K562 (cell line): ENCODE results near the gene DEGS2. TPM values are rescaled to one million over a fixed set of nuclear protein-coding genes. Genes with fewer than 3 reads are reported as not detected.
A peak's percentile ranks its signal among the peaks of the same experiment; 100 is the strongest.

ENCODE experiments used
- CREM ChIP-seq: IDR thresholded peaks from 2 replicates; pipeline ENCODE4 v1.6.1; 2014; ENCODE audit warnings: antibody characterized with exemption, low read depth
- DDX20 ChIP-seq: fragments of 450-650 bp; IDR thresholded peaks from 2 replicates; pipeline ENCODE4 v1.6.1; 2016; ENCODE audit warnings: missing genetic modification characterization, low read depth, mild to moderate bottlenecking, missing compliant biosample characterization, moderate library complexity
- ELF1 ChIP-seq: fragments of 200-800 bp; sonication (Bioruptor generic); IDR thresholded peaks from 2 replicates; pipeline ENCODE4 v1.6.1; 2016; ENCODE audit warnings: missing genetic modification characterization, missing compliant biosample characterization
- FOS ChIP-seq: IDR thresholded peaks from 3 replicates; pipeline ENCODE4 v1.6.1; 2011; ENCODE audit not compliant: insufficient read length; ENCODE audit errors: extremely low read depth
- FOXK1 ChIP-seq: sonication (generic); formaldehyde crosslinking; IDR thresholded peaks from 2 replicates; pipeline ENCODE4 v1.8.0; 2022; ENCODE audit warnings: missing genetic modification reagents, mild to moderate bottlenecking, borderline replicate concordance
- FOXK2 ChIP-seq, 2 experiments: fragments of 450-650 bp; IDR thresholded peaks in 1 of 2; conservative IDR thresholded peaks in 1 of 2; 2 replicates each; pipeline ENCODE4 v1.6.1; 2016; ENCODE audit warnings: low read depth in 2 of 2, mild to moderate bottlenecking in 1 of 2
- L3MBTL2 ChIP-seq: fragments of 450-650 bp; IDR thresholded peaks from 2 replicates; pipeline ENCODE4 v1.6.1; 2016; ENCODE audit warnings: mild to moderate bottlenecking, moderate library complexity
- MAZ ChIP-seq, 2 experiments: fragments of 450-650 bp in 1 of 2; sonication (generic) in 1 of 2; formaldehyde crosslinking; IDR thresholded peaks in 1 of 2; conservative IDR thresholded peaks in 1 of 2; 2 replicates each; pipeline versions ENCODE4 v1.4.0 to v1.5.0; 2020; ENCODE audit warnings: mild to moderate bottlenecking in 1 of 2, missing genetic modification reagents in 1 of 2
- MTA3 ChIP-seq: fragments of 450-650 bp; formaldehyde crosslinking; IDR thresholded peaks from 2 replicates; pipeline ENCODE4 v1.6.1; 2017; ENCODE audit warnings: mild to moderate bottlenecking, borderline replicate concordance
- PPARD ChIP-seq: fragments of 250-450 bp; sonication (Bioruptor Pico); IDR thresholded peaks from 2 replicates; pipeline ENCODE4 v1.8.0; 2022; ENCODE audit warnings: inconsistent platforms, mild to moderate bottlenecking, moderate library complexity
- RB1 ChIP-seq: fragments of 450-650 bp; IDR thresholded peaks from 2 replicates; pipeline ENCODE4 v1.6.1; 2017; ENCODE audit warnings: low read depth, mild to moderate bottlenecking
- SMC3 ChIP-seq: conservative IDR thresholded peaks from 2 replicates; pipeline ENCODE4 v1.6.1; 2011; ENCODE audit warnings: low read depth, low read length, improper control_type of control experiment; ENCODE audit not compliant: insufficient read depth
- SOX6 ChIP-seq: fragments of 450-650 bp; IDR thresholded peaks from 2 replicates; pipeline ENCODE4 v1.6.1; 2014; ENCODE audit warnings: mild to moderate bottlenecking
- ZNF121 ChIP-seq: sonication (generic); formaldehyde crosslinking; conservative IDR thresholded peaks from 2 replicates; pipeline ENCODE4 v1.8.0; 2022; ENCODE audit warnings: missing genetic modification reagents
- ZNF445 ChIP-seq: fragments of 250-450 bp; sonication (Bioruptor Pico); IDR thresholded peaks from 2 replicates; pipeline ENCODE4 v1.4.0; 2020; ENCODE audit warnings: low read depth, mild to moderate bottlenecking, moderate library complexity
- ZNF551 ChIP-seq: fragments of 250-450 bp; sonication (Bioruptor Pico); IDR thresholded peaks from 2 replicates; pipeline ENCODE4 v1.5.0; 2021; ENCODE audit warnings: mild to moderate bottlenecking, moderate library complexity
- polyA plus RNA-seq, 8 experiments: library from polyadenylated mRNA; depleted of rRNA in 4 of 8; stranded (reverse) in 5 of 8; unstranded in 3 of 8; fragments of >200 nt; fragmentation: Nextera tagmentation in 2 of 8; fragmentation: Illumina TruSeq in 1 of 8; extraction: Ambion mirVana in 2 of 8; extraction: Trizol in 1 of 8; gene quantifications; 2 replicates each; pipeline versions ENCODE4 v1.2.1 to v1.2.3, GENCODE V29; 2011 to 2014; ENCODE audit warnings: inconsistent platforms in 1 of 8, missing spikeins in 1 of 8
- total RNA-seq, 7 experiments: library from RNA; depleted of rRNA in 6 of 7; stranded (reverse); fragments of >200 nt in 6 of 7; fragmentation: Illumina TruSeq in 2 of 7; extraction: Trizol in 2 of 7; gene quantifications; 2 replicates each; pipeline versions ENCODE4 v1.2.1 to v1.2.3, GENCODE V29; 2011 to 2021; ENCODE audit warnings: low replicate concordance in 1 of 7
- TF ChIP-seq, protein P1 (sequence below): sonication (generic); formaldehyde crosslinking; IDR thresholded peaks from 2 replicates; pipeline ENCODE4 v1.8.1; 2022; ENCODE audit warnings: missing genetic modification reagents
- TF ChIP-seq, protein P2 (sequence below): fragments of 250-450 bp; sonication (Bioruptor Pico); IDR thresholded peaks from 2 replicates; pipeline ENCODE4 v1.5.0; 2020; ENCODE audit warnings: mild to moderate bottlenecking
- TF ChIP-seq, protein P3 (sequence below): fragments of 450-650 bp; formaldehyde crosslinking; IDR thresholded peaks from 2 replicates; pipeline ENCODE4 v1.4.0; 2020; ENCODE audit warnings: mild to moderate bottlenecking, moderate library complexity
- TF ChIP-seq, protein P4 (sequence below): sonication (generic); formaldehyde crosslinking; IDR thresholded peaks from 2 replicates; pipeline ENCODE4 v1.8.0; 2023; ENCODE audit warnings: missing genetic modification reagents, mild to moderate bottlenecking, borderline replicate concordance

Gene DEGS2
- total and polyA plus RNA-seq, 9 of the 15 experiments (the other 6 are each of a cell fraction or from before 2014, with no cell fraction given): 0.22 to 2.9 (median 0.70) TPM

- no peak for TF ChIP-seq DDX20
- no peak for TF ChIP-seq ELF1 (tag)
- TF ChIP-seq, protein P1, sequence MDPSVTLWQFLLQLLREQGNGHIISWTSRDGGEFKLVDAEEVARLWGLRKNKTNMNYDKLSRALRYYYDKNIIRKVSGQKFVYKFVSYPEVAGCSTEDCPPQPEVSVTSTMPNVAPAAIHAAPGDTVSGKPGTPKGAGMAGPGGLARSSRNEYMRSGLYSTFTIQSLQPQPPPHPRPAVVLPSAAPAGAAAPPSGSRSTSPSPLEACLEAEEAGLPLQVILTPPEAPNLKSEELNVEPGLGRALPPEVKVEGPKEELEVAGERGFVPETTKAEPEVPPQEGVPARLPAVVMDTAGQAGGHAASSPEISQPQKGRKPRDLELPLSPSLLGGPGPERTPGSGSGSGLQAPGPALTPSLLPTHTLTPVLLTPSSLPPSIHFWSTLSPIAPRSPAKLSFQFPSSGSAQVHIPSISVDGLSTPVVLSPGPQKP: no peak
- TF ChIP-seq, protein P2, sequence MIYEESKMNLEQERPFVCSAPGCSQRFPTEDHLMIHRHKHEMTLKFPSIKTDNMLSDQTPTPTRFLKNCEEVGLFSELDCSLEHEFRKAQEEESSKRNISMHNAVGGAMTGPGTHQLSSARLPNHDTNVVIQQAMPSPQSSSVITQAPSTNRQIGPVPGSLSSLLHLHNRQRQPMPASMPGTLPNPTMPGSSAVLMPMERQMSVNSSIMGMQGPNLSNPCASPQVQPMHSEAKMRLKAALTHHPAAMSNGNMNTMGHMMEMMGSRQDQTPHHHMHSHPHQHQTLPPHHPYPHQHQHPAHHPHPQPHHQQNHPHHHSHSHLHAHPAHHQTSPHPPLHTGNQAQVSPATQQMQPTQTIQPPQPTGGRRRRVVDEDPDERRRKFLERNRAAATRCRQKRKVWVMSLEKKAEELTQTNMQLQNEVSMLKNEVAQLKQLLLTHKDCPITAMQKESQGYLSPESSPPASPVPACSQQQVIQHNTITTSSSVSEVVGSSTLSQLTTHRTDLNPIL (CRISPR knock-in tag): no peak
- TF ChIP-seq SMC3: peak; percentile 61
- TF ChIP-seq MAZ (CRISPR knock-in tag; conservative IDR thresholded peaks at IDR 0.05 in 1 of 2, IDR thresholded peaks at IDR 0.05 in 1 of 2): peak in 1 of 2 experiments; percentile 66; a peak in 1 of 4 replicates
- TF ChIP-seq, protein P3, sequence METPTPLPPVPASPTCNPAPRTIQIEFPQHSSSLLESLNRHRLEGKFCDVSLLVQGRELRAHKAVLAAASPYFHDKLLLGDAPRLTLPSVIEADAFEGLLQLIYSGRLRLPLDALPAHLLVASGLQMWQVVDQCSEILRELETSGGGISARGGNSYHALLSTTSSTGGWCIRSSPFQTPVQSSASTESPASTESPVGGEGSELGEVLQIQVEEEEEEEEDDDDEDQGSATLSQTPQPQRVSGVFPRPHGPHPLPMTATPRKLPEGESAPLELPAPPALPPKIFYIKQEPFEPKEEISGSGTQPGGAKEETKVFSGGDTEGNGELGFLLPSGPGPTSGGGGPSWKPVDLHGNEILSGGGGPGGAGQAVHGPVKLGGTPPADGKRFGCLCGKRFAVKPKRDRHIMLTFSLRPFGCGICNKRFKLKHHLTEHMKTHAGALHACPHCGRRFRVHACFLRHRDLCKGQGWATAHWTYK: no peak
- TF ChIP-seq MTA3: 0 out of 2 replicates have a peak, but pooled peaks have one; percentile 21
- no peak for TF ChIP-seq ZNF121 (CRISPR knock-in tag)
- TF ChIP-seq RB1: no peak
- TF ChIP-seq SOX6: no peak
- TF ChIP-seq, protein P4, sequence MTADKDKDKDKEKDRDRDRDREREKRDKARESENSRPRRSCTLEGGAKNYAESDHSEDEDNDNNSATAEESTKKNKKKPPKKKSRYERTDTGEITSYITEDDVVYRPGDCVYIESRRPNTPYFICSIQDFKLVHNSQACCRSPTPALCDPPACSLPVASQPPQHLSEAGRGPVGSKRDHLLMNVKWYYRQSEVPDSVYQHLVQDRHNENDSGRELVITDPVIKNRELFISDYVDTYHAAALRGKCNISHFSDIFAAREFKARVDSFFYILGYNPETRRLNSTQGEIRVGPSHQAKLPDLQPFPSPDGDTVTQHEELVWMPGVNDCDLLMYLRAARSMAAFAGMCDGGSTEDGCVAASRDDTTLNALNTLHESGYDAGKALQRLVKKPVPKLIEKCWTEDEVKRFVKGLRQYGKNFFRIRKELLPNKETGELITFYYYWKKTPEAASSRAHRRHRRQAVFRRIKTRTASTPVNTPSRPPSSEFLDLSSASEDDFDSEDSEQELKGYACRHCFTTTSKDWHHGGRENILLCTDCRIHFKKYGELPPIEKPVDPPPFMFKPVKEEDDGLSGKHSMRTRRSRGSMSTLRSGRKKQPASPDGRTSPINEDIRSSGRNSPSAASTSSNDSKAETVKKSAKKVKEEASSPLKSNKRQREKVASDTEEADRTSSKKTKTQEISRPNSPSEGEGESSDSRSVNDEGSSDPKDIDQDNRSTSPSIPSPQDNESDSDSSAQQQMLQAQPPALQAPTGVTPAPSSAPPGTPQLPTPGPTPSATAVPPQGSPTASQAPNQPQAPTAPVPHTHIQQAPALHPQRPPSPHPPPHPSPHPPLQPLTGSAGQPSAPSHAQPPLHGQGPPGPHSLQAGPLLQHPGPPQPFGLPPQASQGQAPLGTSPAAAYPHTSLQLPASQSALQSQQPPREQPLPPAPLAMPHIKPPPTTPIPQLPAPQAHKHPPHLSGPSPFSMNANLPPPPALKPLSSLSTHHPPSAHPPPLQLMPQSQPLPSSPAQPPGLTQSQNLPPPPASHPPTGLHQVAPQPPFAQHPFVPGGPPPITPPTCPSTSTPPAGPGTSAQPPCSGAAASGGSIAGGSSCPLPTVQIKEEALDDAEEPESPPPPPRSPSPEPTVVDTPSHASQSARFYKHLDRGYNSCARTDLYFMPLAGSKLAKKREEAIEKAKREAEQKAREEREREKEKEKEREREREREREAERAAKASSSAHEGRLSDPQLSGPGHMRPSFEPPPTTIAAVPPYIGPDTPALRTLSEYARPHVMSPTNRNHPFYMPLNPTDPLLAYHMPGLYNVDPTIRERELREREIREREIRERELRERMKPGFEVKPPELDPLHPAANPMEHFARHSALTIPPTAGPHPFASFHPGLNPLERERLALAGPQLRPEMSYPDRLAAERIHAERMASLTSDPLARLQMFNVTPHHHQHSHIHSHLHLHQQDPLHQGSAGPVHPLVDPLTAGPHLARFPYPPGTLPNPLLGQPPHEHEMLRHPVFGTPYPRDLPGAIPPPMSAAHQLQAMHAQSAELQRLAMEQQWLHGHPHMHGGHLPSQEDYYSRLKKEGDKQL: no peak
- no peak for TF ChIP-seq L3MBTL2
- TF ChIP-seq FOXK1 (CRISPR knock-in tag): no peak
- no peak for TF ChIP-seq FOXK2 (conservative IDR thresholded peaks at IDR 0.05 in 1 of 2, IDR thresholded peaks at IDR 0.05 in 1 of 2; ENCODE audit: low read depth in 2 of 2)
- TF ChIP-seq ZNF551 (CRISPR knock-in tag): no peak
- no peak for TF ChIP-seq ZNF445 (CRISPR knock-in tag)
- TF ChIP-seq CREM: peak; percentile 65; the same call in 1 of the 2 replicates
- no peak for TF ChIP-seq FOS
- no peak for TF ChIP-seq PPARD (CRISPR knock-in tag)
Measured at GRCh38 chr14:100155049-100155621, 4.3 kb downstream of the DEGS2 start (continued).
